ENCODE data around the gene PGLYRP1.

Gene PGLYRP1

GRCh38 chr19:45999653-46000121, 23.2 kb downstream of the PGLYRP1 start:
- DNase-seq, result no peak

- DNase-seq, result no peak
Measured at GRCh38 chr19:45998834-45999233, 24.0 kb downstream of the PGLYRP1 start.

- no peak for DNase-seq
Measured at GRCh38 chr19:45996933-45997332, 25.9 kb downstream of the PGLYRP1 start.

GRCh38 chr19:45995715-45996385, 27.0 kb downstream of the PGLYRP1 start:
- no peak for DNase-seq

- DNase-seq, result peak; percentile 96 to 97
Measured at GRCh38 chr19:45994998-45995714, 27.7 kb downstream of the PGLYRP1 start, which contains the start of gene CCDC61. TSS of gene CCDC61 (plus strand) at chr19:45995467. CDS start at chr19:46003019, 7,552 bp downstream.

GRCh38 chr19:45994456-45994997, 28.3 kb downstream of the PGLYRP1 start:
- DNase-seq, result no peak

- no peak for DNase-seq
Measured at GRCh38 chr19:45990113-45990728, 32.6 kb downstream of the PGLYRP1 start.

GRCh38 chr19:45985321-45985720, 37.5 kb downstream of the PGLYRP1 start:
- DNase-seq, result no peak

- no peak for DNase-seq
Measured at GRCh38 chr19:45981350-45981749, 41.5 kb downstream of the PGLYRP1 start.

GRCh38 chr19:45978156-45978555, 44.7 kb downstream of the PGLYRP1 start:
- DNase-seq, result no peak

- DNase-seq, result no peak
Measured at GRCh38 chr19:45976178-45976577, 46.7 kb downstream of the PGLYRP1 start.

- DNase-seq, result no peak
Measured at GRCh38 chr19:45975306-45976070, 47.4 kb downstream of the PGLYRP1 start.

- no peak for DNase-seq
Measured at GRCh38 chr19:45973553-45974338, 49.1 kb downstream of the PGLYRP1 start, which contains the start of gene NOVA2. TSS of gene NOVA2 (minus strand) at chr19:45973865. CDS start at chr19:45973351, 514 bp downstream.

GRCh38 chr19:45972947-45973540, 49.8 kb downstream of the PGLYRP1 start:
- DNase-seq, result no peak

- DNase-seq, result peak; percentile 49 to 63
Measured at GRCh38 chr19:45972081-45972946, 50.5 kb downstream of the PGLYRP1 start.

- no peak for DNase-seq
Measured at GRCh38 chr19:45971260-45971902, 51.5 kb downstream of the PGLYRP1 start.

- no peak for DNase-seq
Measured at GRCh38 chr19:45969676-45970075, 53.2 kb downstream of the PGLYRP1 start.
